Thyroid gland (tissue), 4 donors: Measurements from ENCODE around the gene MRPL9. TPM values are rescaled to one million over a fixed set of nuclear protein-coding genes. Genes with fewer than 3 reads are reported as not detected.
"Not testable (repeated sequence)": the region's sequence is repeated elsewhere in the genome, so short reads cannot be mapped to it uniquely, and the experiment has no call there.

Experiments used
- DNase-seq, 2 donors: peaks; one replicate each; pipeline ENCODE4 v3.0.0-alpha.2; 2019
- H3K27ac ChIP-seq, 3 donors: fragments of 200-600 bp; sonication (generic); 1 replicate in 2 of 3; 2 replicates in 1 of 3; pipeline ENCODE4 v1.5.1; 2016 to 2019; ENCODE audit warnings: mild to moderate bottlenecking in 1 of 3, moderate library complexity in 1 of 3
- H3K27me3 ChIP-seq: fragments of 200-600 bp; sonication (generic); one replicate; pipeline ENCODE4 v1.5.1; 2019
- H3K36me3 ChIP-seq, 2 donors: fragments of 200-600 bp; sonication (generic); one replicate each; pipeline ENCODE4 v1.5.1; 2016 to 2019
- H3K4me1 ChIP-seq, 2 donors: fragments of 200-600 bp; sonication (generic); one replicate each; pipeline ENCODE4 v1.5.1; 2017 to 2019
- H3K4me3 ChIP-seq, 3 donors: fragments of 200-600 bp; sonication (generic); replicated peaks in 1 of 3; 1 replicate in 2 of 3; 2 replicates in 1 of 3; pipeline ENCODE4 v1.5.1; 2016; ENCODE audit warnings: mild to moderate bottlenecking in 1 of 3
- H3K9me3 ChIP-seq: fragments of 200-600 bp; sonication (generic); one replicate; pipeline ENCODE4 v1.5.1; 2017
- CTCF ChIP-seq, 6 experiments: fragments of 200-600 bp in 3 of 6; fragments of 450-650 bp in 3 of 6; sonication (generic) in 3 of 6; IDR thresholded peaks; one replicate each; pipeline ENCODE4 v1.5.1; 2016 to 2019; ENCODE audit warnings: antibody characterized with exemption in 6 of 6, mild to moderate bottlenecking in 2 of 6, inconsistent platforms in 1 of 6, moderate library complexity in 1 of 6
- POLR2A ChIP-seq, 2 donors: fragments of 450-650 bp; IDR thresholded peaks; one replicate each; pipeline ENCODE4 v1.6.1; 2017; ENCODE audit warnings: antibody characterized with exemption in 2 of 2, mild to moderate bottlenecking in 2 of 2, moderate library complexity in 1 of 2
- WGBS, 2 donors: methylation state at CpG; one replicate each; pipeline ENCODE4 v1.1.5; 2017; 5-methylcytosine and 5-hydroxymethylcytosine counted together
- intact Hi-C: fragments of 100-400 bp; cut with DNase I; formaldehyde crosslinking; loops from one replicate; pipeline ENCODE4 v1.15.1; 2023
- total RNA-seq, 4 donors: library from RNA; depleted of rRNA; stranded (reverse); fragments of >200 nt; gene quantifications; one replicate each; pipeline ENCODE4 v1.2.3, GENCODE V29; 2016

The MRPL9 gene
- total RNA-seq, 4 donors from 2014 or later = 57.2 to 66.5 (median 61.8) TPM

- no peak for TF ChIP-seq CTCF (IDR thresholded peaks at IDR 0.05)
- no peak for TF ChIP-seq POLR2A (IDR thresholded peaks at IDR 0.05)
- H3K4me3 ChIP-seq = no peak overlapping the region
- no peak overlapping the region for H3K27ac ChIP-seq
- DNase-seq = no peak
- H3K9me3 ChIP-seq = no peaks in the 10 kb centered on the region
- intact Hi-C loops = no loop called here
- 73 to 79% methylated on average over 2 of the region's 2 CpGs for WGBS, 2 donors
- no peaks in the 10 kb centered on the region for H3K27me3 ChIP-seq
- H3K4me1 ChIP-seq = no peaks in the 10 kb centered on the region
- H3K36me3 ChIP-seq = peaks cover under 1 to 7% of the 10 kb centered on the region in 2 donors
Measured at GRCh38 chr1:151783796-151784195, 20.5 kb upstream of the MRPL9 start.

- DNase-seq = no peak
- no peak overlapping the region for H3K4me3 ChIP-seq
- intact Hi-C loops = no loop called here
- H3K36me3 ChIP-seq = peaks cover 10 to 11% of the 10 kb centered on the region in 2 donors
- H3K27ac ChIP-seq = no peak overlapping the region
- no peaks in the 10 kb centered on the region for H3K9me3 ChIP-seq
- no peaks in the 10 kb centered on the region for H3K4me1 ChIP-seq
- H3K27me3 ChIP-seq = no peaks in the 10 kb centered on the region
- WGBS, 2 donors = 95 to 96% methylated on average over 3 of the region's 3 CpGs
- TF ChIP-seq CTCF (IDR thresholded peaks at IDR 0.05) (no peak), POLR2A (IDR thresholded peaks at IDR 0.05) (no peak)
Measured at GRCh38 chr1:151782741-151783140, 19.4 kb upstream of the MRPL9 start.

- H3K27me3 ChIP-seq, DNase-seq, H3K9me3 ChIP-seq, H3K4me3 ChIP-seq, H3K4me1 ChIP-seq, intact Hi-C loops, H3K27ac ChIP-seq: not testable (repeated sequence)
- 85 to 92% methylated on average over 5 of the region's 5 CpGs for WGBS, 2 donors
- peaks cover 10 to 11% of the 10 kb centered on the region in 2 donors for H3K36me3 ChIP-seq
Measured at GRCh38 chr1:151782026-151782425, 18.7 kb upstream of the MRPL9 start.

GRCh38 chr1:151780736-151781135, 17.4 kb upstream of the MRPL9 start:
- H3K4me1 ChIP-seq, H3K9me3 ChIP-seq, DNase-seq, intact Hi-C loops, H3K4me3 ChIP-seq, H3K27ac ChIP-seq, H3K27me3 ChIP-seq: not testable (repeated sequence)
- whole genome bisulfite sequencing, 2 donors = 88 to 94% methylated on average over 5 of the region's 5 CpGs
- peaks cover 10 to 11% of the 10 kb centered on the region in 2 donors for H3K36me3 ChIP-seq

GRCh38 chr1:151779852-151780251, 16.6 kb upstream of the MRPL9 start:
- no peak for TF ChIP-seq CTCF (IDR thresholded peaks at IDR 0.05)
- TF ChIP-seq POLR2A (IDR thresholded peaks at IDR 0.05) = no peak
- Histone ChIP-seq H3K4me3 (no peak overlapping the region), H3K9me3 (no peaks in the 10 kb centered on the region), H3K4me1 (no peaks in the 10 kb centered on the region), H3K27ac (no peak overlapping the region), H3K36me3 (peaks cover 11 to 12% of the 10 kb centered on the region in 2 donors), H3K27me3 (no peaks in the 10 kb centered on the region)
- DNase-seq = no peak
- 84 to 87% methylated on average over 4 of the region's 4 CpGs for WGBS, 2 donors
- intact Hi-C loops = no loop called here

GRCh38 chr1:151777317-151777716, 14.0 kb upstream of the MRPL9 start:
- TF ChIP-seq CTCF (IDR thresholded peaks at IDR 0.05) (no peak), POLR2A (IDR thresholded peaks at IDR 0.05) (no peak)
- intact Hi-C loops = no loop called here
- Histone ChIP-seq H3K27ac (no peak overlapping the region), H3K4me3 (no peak overlapping the region), H3K27me3 (no peaks in the 10 kb centered on the region), H3K9me3 (no peaks in the 10 kb centered on the region), H3K36me3 (peaks cover 11 to 15% of the 10 kb centered on the region in 2 donors), H3K4me1 (no peaks in the 10 kb centered on the region)
- 97% methylated on average over 4 of the region's 4 CpGs for WGBS, 2 donors
- DNase-seq = no peak
